Fibroblast of lung (primary cell): ENCODE results near the gene NEK4. TPM values are rescaled to one million over a fixed set of nuclear protein-coding genes. Genes with fewer than 3 reads are reported as not detected.

ENCODE experiments used
- DNase-seq, 2 donors: peaks; one replicate each; pipeline versions ENCODE4 v3.0.0 to v3.0.0-alpha.2; 2010; ENCODE audit warnings: low read depth in 2 of 2
- H2AFZ ChIP-seq: 2 replicates; pipeline ENCODE4 v1.5.1; 2012; ENCODE audit warnings: low read length, control low read depth, inconsistent platforms
- H3K27ac ChIP-seq: 2 replicates; pipeline ENCODE4 v1.5.1; 2011; ENCODE audit warnings: low read length, control low read depth; ENCODE audit not compliant: insufficient read depth
- H3K27me3 ChIP-seq: 2 replicates; pipeline ENCODE4 v1.5.1; 2011; ENCODE audit warnings: mild to moderate bottlenecking, low read length; ENCODE audit not compliant: control insufficient read depth, insufficient read depth
- H3K36me3 ChIP-seq: 2 replicates; pipeline ENCODE4 v1.5.1; 2011; ENCODE audit warnings: low read length; ENCODE audit not compliant: control insufficient read depth, insufficient read depth
- H3K4me1 ChIP-seq: 2 replicates; pipeline ENCODE4 v1.5.1; 2011; ENCODE audit warnings: low read length; ENCODE audit not compliant: control insufficient read depth, insufficient read depth; ENCODE audit errors: extremely low read depth
- H3K4me2 ChIP-seq: 2 replicates; pipeline ENCODE4 v1.5.1; 2011; ENCODE audit warnings: low read length, control low read depth; ENCODE audit not compliant: insufficient read depth; ENCODE audit errors: extremely low read depth
- H3K4me3 ChIP-seq, 4 experiments: fragments of 200-600 bp in 1 of 4; sonication (generic) in 1 of 4; replicated peaks in 1 of 4; 2 replicates each; pipeline ENCODE4 v1.5.1; 2011 to 2016; ENCODE audit warnings: low read length in 4 of 4, low read depth in 3 of 4, mild to moderate bottlenecking in 3 of 4, control low read depth in 2 of 4, inconsistent platforms in 1 of 4, mixed read lengths in 1 of 4; ENCODE audit not compliant: insufficient read depth in 1 of 4; ENCODE audit errors: control extremely low read depth in 1 of 4
- H3K79me2 ChIP-seq: 2 replicates; pipeline ENCODE4 v1.5.1; 2012; ENCODE audit warnings: mild to moderate bottlenecking, low read length, inconsistent platforms; ENCODE audit not compliant: control insufficient read depth, insufficient read depth
- H3K9ac ChIP-seq: 2 replicates; pipeline ENCODE4 v1.5.1; 2011; ENCODE audit warnings: mild to moderate bottlenecking, low read length, control low read depth; ENCODE audit not compliant: insufficient read depth
- H3K9me3 ChIP-seq: 2 replicates; pipeline ENCODE4 v1.5.1; 2012; ENCODE audit warnings: low read depth, low read length; ENCODE audit not compliant: control insufficient read depth, insufficient read depth
- H4K20me1 ChIP-seq: 2 replicates; pipeline ENCODE4 v1.5.1; 2011; ENCODE audit warnings: low read length; ENCODE audit not compliant: control insufficient read depth, insufficient read depth; ENCODE audit errors: extremely low read depth
- EZH2 ChIP-seq: IDR thresholded peaks from 2 replicates; pipeline ENCODE4 v1.5.1; 2012; ENCODE audit warnings: low read length, control low read depth, mild to moderate bottlenecking; ENCODE audit errors: missing control alignments
- polyA plus RNA-seq, 2 donors: library from polyadenylated mRNA; depleted of rRNA in 1 of 2; stranded (reverse) in 1 of 2; unstranded in 1 of 2; fragments of >200 nt; gene quantifications; 2 replicates each; pipeline ENCODE4 v1.2.1, GENCODE V29; 2011 to 2012; ENCODE audit warnings: missing spikeins in 1 of 2
- total RNA-seq: library from RNA; depleted of rRNA; stranded (reverse); fragments of >200 nt; gene quantifications from 2 replicates; pipeline ENCODE4 v1.2.1, GENCODE V29; 2014
- TF ChIP-seq, protein P1 (sequence below), 2 donors: IDR thresholded peaks in 1 of 2; conservative IDR thresholded peaks in 1 of 2; 1 replicate in 1 of 2; 2 replicates in 1 of 2; pipeline ENCODE4 v1.5.1; 2011 to 2012; ENCODE audit warnings: low read length in 2 of 2, control low read depth in 1 of 2, inconsistent platforms in 1 of 2, low read depth in 1 of 2, mild to moderate bottlenecking in 1 of 2

The NEK4 gene
- total and polyA plus RNA-seq, 2 donors (not counting 1 experiment from before 2014, with no cell fraction given), result 16.0 to 24.9 TPM

DNA sequence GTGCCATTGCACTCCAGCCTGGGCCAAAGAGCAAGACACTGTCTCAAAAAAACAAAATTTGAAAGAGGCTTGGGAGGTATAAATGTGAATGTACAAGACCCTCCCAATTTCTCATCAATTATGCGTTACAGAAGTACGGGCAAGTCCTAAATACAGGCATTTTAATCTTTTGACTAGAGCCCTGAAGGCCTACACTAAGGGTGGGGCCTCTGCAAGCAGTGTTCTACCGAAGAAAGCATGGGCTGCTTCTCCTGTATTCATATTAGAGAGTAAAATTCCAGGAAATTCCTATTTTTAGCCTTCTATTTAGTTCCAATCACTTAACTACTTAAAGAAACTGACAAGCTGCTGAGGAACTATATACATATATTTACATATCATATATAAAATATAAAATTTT is 110.7 kb downstream of the NEK4 start:
- no peak for DNase-seq
- H2AFZ ChIP-seq, result no peak overlapping the region
- no peaks in the 10 kb centered on the region for H3K27me3 ChIP-seq
- H4K20me1 ChIP-seq, result no peaks in the 10 kb centered on the region
- TF ChIP-seq EZH2, result no peak
- TF ChIP-seq, protein P1, sequence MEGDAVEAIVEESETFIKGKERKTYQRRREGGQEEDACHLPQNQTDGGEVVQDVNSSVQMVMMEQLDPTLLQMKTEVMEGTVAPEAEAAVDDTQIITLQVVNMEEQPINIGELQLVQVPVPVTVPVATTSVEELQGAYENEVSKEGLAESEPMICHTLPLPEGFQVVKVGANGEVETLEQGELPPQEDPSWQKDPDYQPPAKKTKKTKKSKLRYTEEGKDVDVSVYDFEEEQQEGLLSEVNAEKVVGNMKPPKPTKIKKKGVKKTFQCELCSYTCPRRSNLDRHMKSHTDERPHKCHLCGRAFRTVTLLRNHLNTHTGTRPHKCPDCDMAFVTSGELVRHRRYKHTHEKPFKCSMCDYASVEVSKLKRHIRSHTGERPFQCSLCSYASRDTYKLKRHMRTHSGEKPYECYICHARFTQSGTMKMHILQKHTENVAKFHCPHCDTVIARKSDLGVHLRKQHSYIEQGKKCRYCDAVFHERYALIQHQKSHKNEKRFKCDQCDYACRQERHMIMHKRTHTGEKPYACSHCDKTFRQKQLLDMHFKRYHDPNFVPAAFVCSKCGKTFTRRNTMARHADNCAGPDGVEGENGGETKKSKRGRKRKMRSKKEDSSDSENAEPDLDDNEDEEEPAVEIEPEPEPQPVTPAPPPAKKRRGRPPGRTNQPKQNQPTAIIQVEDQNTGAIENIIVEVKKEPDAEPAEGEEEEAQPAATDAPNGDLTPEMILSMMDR (conservative IDR thresholded peaks at IDR 0.05 in 1 of 2, IDR thresholded peaks at IDR 0.05 in 1 of 2; ENCODE audit: low read depth in 1 of 2, low read length in 2 of 2), result no peak
- H3K79me2 ChIP-seq, result no peaks in the 10 kb centered on the region
- no peaks in the 10 kb centered on the region for H3K9me3 ChIP-seq
- no peak overlapping the region for H3K4me2 ChIP-seq
- no peak overlapping the region for H3K9ac ChIP-seq
- no peak overlapping the region for H3K4me3 ChIP-seq
- H3K36me3 ChIP-seq, result peaks cover 5% of the 10 kb centered on the region
- no peak overlapping the region for H3K27ac ChIP-seq
- no peaks in the 10 kb centered on the region for H3K4me1 ChIP-seq

Other genes starting within 250 kb of the NEK4 start
- gene NT5DC2, start 237.1 kb downstream of the NEK4 start, total RNA-seq, result 18.0 and 20.3 TPM in 2 replicates
- gene NT5DC2, start 237.1 kb downstream of the NEK4 start, polyA plus RNA-seq, result 61.5 and 83.6 TPM in 2 replicates
- 5.1 and 9.4 TPM in 2 replicates for gene UQCC5, start 234.3 kb downstream of the NEK4 start, total RNA-seq
- gene UQCC5, start 234.3 kb downstream of the NEK4 start, polyA plus RNA-seq, result 12.3 and 13.8 TPM in 2 replicates
- 97.3 and 112 TPM in 2 replicates for gene PBRM1, start 85.0 kb downstream of the NEK4 start, total RNA-seq
- gene PBRM1, start 85.0 kb downstream of the NEK4 start, polyA plus RNA-seq, result 36.2 and 37.2 TPM in 2 replicates
- gene GNL3, start 84.9 kb downstream of the NEK4 start, total RNA-seq, result 99.9 and 145 TPM in 2 replicates
- 71.5 and 75.2 TPM in 2 replicates for gene GNL3, start 84.9 kb downstream of the NEK4 start, polyA plus RNA-seq
- 107 and 116 TPM in 2 replicates for gene GLT8D1, start 65.1 kb downstream of the NEK4 start, total RNA-seq
- gene GLT8D1, start 65.1 kb downstream of the NEK4 start, polyA plus RNA-seq, result 99.6 and 160 TPM in 2 replicates
- gene SPCS1, start 64.8 kb downstream of the NEK4 start, total RNA-seq, result 46.0 and 49.0 TPM in 2 replicates
- 134 and 151 TPM in 2 replicates for gene SPCS1, start 64.8 kb downstream of the NEK4 start, polyA plus RNA-seq
- not detected in 2 replicates for gene ITIH1, start 6.7 kb upstream of the NEK4 start, total RNA-seq
- not detected in 2 replicates for gene ITIH1, start 6.7 kb upstream of the NEK4 start, polyA plus RNA-seq
- under 0.01 and 0.17 TPM in 2 replicates for gene ITIH3, start 23.9 kb upstream of the NEK4 start, total RNA-seq
- 0.05 and 1.5 TPM in 2 replicates for gene ITIH3, start 23.9 kb upstream of the NEK4 start, polyA plus RNA-seq
- 2.6 TPM in 2 replicates for gene ITIH4, start 59.7 kb upstream of the NEK4 start, total RNA-seq
- 0.36 and 1.1 TPM in 2 replicates for gene ITIH4, start 59.7 kb upstream of the NEK4 start, polyA plus RNA-seq
- not detected in 2 replicates for gene MUSTN1, start 64.1 kb upstream of the NEK4 start, total RNA-seq
- 3.2 TPM in 1 of 2 replicates, not detected in the other for gene MUSTN1, start 64.1 kb upstream of the NEK4 start, polyA plus RNA-seq
- 10.3 and 13.0 TPM in 2 replicates for gene STIMATE, start 126.6 kb upstream of the NEK4 start, total RNA-seq
- gene STIMATE, start 126.6 kb upstream of the NEK4 start, polyA plus RNA-seq, result 11.6 and 11.7 TPM in 2 replicates